HG02610 (cell line): ENCODE results near the gene CREBRF.
"Not testable (repeated sequence)": the region's sequence is repeated elsewhere in the genome, so short reads cannot be mapped to it uniquely, and the experiment has no call there.

Experiments used
- ATAC-seq: cut with Tn5 transposase; IDR thresholded peaks from one replicate; pipeline ENCODE4 v1.9.1; 2021; ENCODE audit warnings: mild to moderate bottlenecking, moderate library complexity; ENCODE audit not compliant: unreplicated experiment

CREBRF gene

GRCh38 chr5:173033923-173034322 is 22.2 kb upstream of the CREBRF start:
- ATAC-seq, result no peak

DNA sequence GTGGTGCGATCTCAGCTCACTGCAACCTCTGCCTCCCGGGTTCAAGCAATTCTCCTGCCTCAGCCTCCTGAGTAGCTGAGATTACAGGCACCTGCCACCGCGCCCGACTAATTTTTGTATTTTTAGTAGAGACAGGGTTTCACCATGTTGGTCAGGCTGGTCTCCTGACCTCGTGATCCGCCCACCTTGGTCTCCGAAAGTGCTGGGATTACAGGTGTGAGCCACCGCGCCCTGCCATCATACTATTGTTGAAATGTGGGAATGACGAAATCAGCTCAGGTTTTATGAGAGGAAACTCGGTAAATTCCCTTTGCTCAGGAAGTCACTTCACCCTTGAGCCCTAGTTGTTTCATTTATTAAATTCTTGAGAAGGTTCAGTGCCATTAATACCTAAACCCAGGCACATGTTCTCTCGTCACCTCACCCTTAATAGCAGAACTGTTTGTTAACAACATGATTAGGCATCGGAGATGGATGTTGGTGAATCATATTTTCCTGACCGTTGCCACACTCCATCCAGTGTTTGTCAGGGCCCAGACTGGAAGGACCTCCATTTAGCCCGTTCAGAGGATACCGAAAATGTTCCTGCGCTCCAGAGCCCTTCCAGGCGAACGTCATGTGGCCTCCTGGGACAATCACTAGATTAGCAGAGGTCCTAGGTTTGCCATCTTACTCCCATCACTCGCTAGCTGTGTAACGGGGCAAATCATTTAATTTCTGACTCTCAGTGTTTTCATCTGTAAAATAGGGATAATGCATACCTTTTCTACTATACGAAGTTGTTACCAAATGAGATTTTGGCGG is 20.0 kb upstream of the CREBRF start:
- peak; percentile 53 for ATAC-seq

DNA sequence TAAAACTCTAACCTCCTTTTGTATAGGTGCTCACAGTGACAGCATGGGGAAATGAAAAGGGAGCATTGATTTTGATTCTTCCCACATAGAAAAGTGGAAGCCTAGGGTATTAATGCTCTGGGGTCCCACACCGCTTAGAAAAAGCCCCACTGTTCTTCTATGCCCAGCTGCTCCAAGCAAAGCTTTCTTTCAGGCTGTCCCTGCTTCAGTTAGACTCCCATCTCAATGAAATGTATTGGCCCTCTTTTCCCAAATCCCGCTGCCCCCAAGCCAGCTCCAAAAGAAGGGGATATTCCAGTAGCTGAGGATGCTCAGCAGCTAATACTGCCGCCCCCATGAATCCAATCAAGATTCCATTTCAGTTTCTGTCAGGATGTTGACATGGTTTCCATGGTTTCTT is 17.0 kb upstream of the CREBRF start:
- ATAC-seq, result no peak

DNA sequence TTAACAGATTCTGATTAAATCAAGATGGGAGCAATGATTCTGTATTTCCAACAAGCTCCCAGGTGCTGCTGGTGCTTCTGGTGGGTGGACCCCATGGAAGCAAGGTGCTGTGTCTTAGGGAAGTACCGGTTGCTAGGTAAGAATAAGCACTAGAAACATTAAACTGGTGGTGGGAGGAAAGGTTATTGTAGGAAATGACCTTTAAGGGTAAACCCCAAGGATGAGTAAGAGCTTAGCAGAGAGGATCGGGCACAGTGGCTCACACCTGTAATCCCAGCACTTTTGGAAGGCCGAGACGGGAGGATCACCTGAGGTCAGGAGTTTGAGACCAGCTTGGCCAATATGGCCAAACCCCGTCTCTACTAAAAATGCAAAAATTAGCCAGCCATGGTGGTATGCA is 16.2 kb upstream of the CREBRF start:
- ATAC-seq, result no peak

DNA sequence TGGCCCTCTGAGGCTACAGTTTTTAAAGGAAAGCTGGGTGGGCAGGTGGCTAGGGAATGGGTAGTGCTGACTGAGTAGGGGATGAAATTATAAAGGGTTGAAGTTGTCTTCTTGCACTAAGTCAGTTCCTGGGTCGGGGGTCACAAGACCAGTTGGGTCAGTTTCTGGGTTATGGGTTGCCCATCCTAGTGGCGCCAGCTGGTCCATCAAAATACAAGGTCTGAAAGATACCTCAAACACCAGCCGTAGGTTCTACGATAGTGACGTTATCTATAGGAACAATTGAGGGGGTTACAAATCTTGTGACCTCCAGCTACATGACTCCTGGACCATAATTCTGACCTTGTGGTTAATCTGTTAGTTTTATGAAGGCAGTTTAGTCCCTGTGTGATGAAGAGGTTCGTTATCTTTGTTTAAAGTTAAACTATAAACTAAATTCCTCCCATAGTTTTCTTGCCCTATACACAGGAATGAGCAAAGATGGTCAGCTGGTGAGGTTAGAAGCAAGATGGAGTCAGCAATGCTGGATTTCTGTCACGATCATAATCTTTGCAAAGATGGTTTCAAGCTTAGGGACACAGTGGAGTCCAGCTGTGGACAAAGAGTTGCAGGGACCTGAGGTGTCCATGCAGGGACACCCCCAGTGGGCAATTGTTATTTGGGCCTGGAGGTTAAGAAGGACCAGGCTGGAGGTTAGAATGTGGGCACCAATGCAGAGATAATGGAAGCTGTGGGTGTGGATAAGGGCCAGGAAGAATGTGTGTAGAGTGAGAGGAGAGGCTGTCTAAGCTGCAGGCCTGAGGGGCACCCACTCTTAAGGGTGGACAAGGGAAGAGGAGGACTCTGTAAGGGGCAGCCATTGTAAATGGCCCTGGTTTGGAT is 14.0 kb upstream of the CREBRF start:
- ATAC-seq, result no peak

GRCh38 chr5:173042763-173043107 is 13.4 kb upstream of the CREBRF start:
- no peak for ATAC-seq

- no peak for ATAC-seq
Observed at GRCh38 chr5:173045474-173045873, 10.7 kb upstream of the CREBRF start.

- ATAC-seq, result not testable (repeated sequence)
Observed at GRCh38 chr5:173047096-173047837, 8.9 kb upstream of the CREBRF start.

GRCh38 chr5:173047838-173048105 is 8.4 kb upstream of the CREBRF start:
- no peak for ATAC-seq

DNA sequence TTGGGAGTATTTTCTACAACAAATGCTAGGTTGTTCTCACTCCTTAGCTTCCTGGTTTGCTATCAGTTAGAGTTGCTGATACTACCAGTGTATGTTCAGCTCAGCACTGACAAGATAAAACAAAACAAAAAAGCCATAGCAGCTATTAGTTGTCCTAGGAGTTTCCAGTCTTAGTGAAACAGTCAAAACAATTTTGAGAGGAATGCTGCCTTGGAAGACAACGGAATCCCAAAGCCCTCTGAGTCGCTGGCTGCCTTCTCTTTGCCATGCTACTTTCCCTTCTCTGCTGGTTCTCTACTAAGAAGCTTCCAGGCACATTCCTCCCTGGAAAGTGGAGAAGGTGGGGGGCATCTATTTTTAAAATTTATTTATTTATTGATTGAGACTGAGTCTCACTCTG is 5.4 kb upstream of the CREBRF start:
- ATAC-seq, result no peak

GRCh38 chr5:173051746-173052145 is 4.4 kb upstream of the CREBRF start:
- no peak for ATAC-seq

GRCh38 chr5:173053041-173053440 is 3.1 kb upstream of the CREBRF start:
- no peak for ATAC-seq

- no peak for ATAC-seq
Observed at GRCh38 chr5:173055042-173055721, 970 bp upstream of the CREBRF start.

GRCh38 chr5:173055722-173055982 is 500 bp upstream of the CREBRF start:
- no peak for ATAC-seq

DNA sequence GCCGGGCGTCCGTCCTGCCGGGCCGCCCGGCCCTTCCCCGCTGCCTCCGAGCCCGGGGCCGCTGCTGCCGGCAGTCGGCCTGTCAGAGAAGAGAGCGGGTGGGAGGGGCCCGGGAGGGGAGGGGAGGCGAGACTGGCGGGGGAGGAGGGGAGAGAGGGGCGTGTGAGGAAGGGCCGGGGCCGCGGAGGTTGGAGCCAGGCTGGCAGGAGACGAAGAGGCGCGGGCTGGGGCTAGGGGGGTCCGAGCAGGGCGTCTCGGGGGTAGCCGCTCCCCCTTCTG is 570 bp downstream of the CREBRF start:
- peak; percentile 26 for ATAC-seq

- ATAC-seq, result peak; percentile 83
Observed at GRCh38 chr5:173057062-173057924, 1.1 kb downstream of the CREBRF start.

GRCh38 chr5:173062141-173062540 is 6.0 kb downstream of the CREBRF start:
- no peak for ATAC-seq

DNA sequence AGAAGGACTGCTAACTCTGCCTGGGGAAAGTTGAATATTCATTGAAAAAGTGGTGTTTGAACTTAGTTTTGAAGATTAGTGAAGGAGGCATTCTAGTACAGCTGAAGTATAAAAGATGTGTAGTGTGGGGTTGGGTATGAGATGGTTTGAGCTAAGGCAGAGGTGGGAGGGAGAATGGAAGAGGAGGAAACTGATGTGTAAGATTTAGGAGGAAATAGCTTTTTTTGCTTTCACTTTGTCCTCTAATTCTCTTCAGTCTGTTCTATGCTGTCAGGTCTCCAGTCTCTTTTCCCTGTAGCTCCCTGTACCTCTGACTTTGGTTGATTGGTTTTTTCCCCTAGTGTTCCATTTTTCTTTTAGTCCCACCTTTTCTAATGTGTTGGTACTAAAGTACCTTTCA is 9.0 kb downstream of the CREBRF start:
- ATAC-seq, result no peak

- ATAC-seq, result no peak
Observed at GRCh38 chr5:173069671-173070070, 13.5 kb downstream of the CREBRF start.

DNA sequence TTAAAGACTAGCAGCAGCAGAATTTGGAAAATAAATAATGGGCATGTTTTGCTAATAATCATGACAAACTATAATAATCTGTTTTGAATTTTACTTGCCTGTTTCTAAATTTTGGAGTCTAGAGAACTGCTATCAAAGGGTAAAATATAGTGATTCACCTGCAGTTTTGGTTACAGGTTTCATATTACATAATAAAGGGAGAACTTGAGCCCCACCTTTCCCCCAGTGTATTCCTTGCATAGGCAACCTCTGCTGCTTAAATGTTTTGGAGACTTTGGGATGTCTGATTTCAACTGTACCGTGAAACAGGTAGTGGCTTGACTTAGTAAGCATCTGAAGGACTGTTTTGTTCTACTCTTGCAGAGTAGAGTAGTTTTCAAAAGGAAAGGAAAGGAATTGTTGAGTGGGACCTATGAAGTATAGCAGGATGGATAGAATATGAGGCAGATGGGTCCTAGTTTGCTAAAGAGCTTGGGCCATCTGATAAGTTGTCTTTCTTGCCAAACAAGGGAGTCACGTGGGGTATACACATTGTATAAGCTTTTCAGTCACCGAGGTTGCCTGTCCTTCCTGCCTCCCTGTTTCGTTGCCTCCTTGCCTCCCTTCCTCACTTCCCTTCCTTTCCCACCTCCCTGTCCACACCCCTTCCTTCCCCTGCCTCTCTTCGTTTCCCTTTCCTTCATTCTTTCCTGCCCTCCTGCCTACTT is 19.1 kb downstream of the CREBRF start:
- no peak for ATAC-seq
